Hepatocyte (in vitro differentiated cells): Measurements from ENCODE around the gene PTPN14. TPM values are rescaled to one million over a fixed set of nuclear protein-coding genes. Genes with fewer than 3 reads are reported as not detected.

Experiments used
- DNase-seq: peaks from one replicate; pipeline ENCODE4 v3.0.0-alpha.2; 2016; ENCODE audit warnings: low spot score
- H2AFZ ChIP-seq: fragments of 200-600 bp; sonication (generic); 2 replicates; pipeline ENCODE4 v1.6.0; 2016; ENCODE audit warnings: antibody characterized with exemption, mild to moderate bottlenecking
- H3K27ac ChIP-seq: fragments of 200-600 bp; sonication (generic); 2 replicates; pipeline ENCODE4 v1.5.1; 2016; ENCODE audit warnings: mild to moderate bottlenecking
- H3K27me3 ChIP-seq: fragments of 200-600 bp; sonication (generic); 2 replicates; pipeline ENCODE4 v1.6.1; 2016
- H3K36me3 ChIP-seq: fragments of 200-600 bp; sonication (generic); replicated peaks from 2 replicates; pipeline ENCODE4 v1.5.1; 2016; ENCODE audit warnings: low read depth; ENCODE audit not compliant: insufficient read depth
- H3K4me1 ChIP-seq: fragments of 200-600 bp; sonication (generic); 2 replicates; pipeline ENCODE4 v1.5.1; 2016; ENCODE audit warnings: mild to moderate bottlenecking, moderate library complexity; ENCODE audit not compliant: insufficient read depth
- H3K4me2 ChIP-seq: fragments of 200-600 bp; sonication (generic); 2 replicates; pipeline ENCODE4 v1.6.0; 2016
- H3K4me3 ChIP-seq: fragments of 200-600 bp; sonication (generic); 2 replicates; pipeline ENCODE4 v1.5.1; 2016; ENCODE audit warnings: mild to moderate bottlenecking
- H3K79me2 ChIP-seq: fragments of 200-600 bp; sonication (generic); 2 replicates; pipeline ENCODE4 v1.6.0; 2017; ENCODE audit warnings: mild to moderate bottlenecking
- H3K9me2 ChIP-seq: fragments of 200-600 bp; sonication (generic); replicated peaks from 2 replicates; pipeline ENCODE4 v1.6.0; 2017; ENCODE audit warnings: mild to moderate bottlenecking; ENCODE audit not compliant: insufficient read depth
- H3K9me3 ChIP-seq: fragments of 200-600 bp; sonication (generic); 2 replicates; pipeline ENCODE4 v1.5.1; 2016; ENCODE audit warnings: low read depth, mild to moderate bottlenecking
- H4K20me1 ChIP-seq: fragments of 200-600 bp; sonication (generic); 2 replicates; pipeline ENCODE4 v1.6.0; 2016; ENCODE audit warnings: mild to moderate bottlenecking; ENCODE audit not compliant: insufficient read depth, poor library complexity, severe bottlenecking
- CTCF ChIP-seq: fragments of 200-600 bp; sonication (generic); IDR thresholded peaks from 2 replicates; pipeline ENCODE4 v1.5.1; 2016; ENCODE audit warnings: antibody characterized with exemption, mild to moderate bottlenecking; ENCODE audit not compliant: poor library complexity
- EZH2 ChIP-seq: fragments of 200-600 bp; sonication (generic); IDR thresholded peaks from 2 replicates; pipeline ENCODE4 v1.6.1; 2016; ENCODE audit warnings: antibody characterized with exemption, mild to moderate bottlenecking, borderline replicate concordance
- EZH2phosphoT487 ChIP-seq: fragments of 200-600 bp; sonication (generic); IDR thresholded peaks from one replicate; pipeline ENCODE4 v1.6.1; 2018; ENCODE audit warnings: antibody characterized with exemption, mild to moderate bottlenecking, low read depth, moderate library complexity; ENCODE audit not compliant: unreplicated experiment, severe bottlenecking
- WGBS: methylation state at CpG from one replicate; pipeline ENCODE4 v1.1.6; 2016; ENCODE audit warnings: low lambda C conversion rate; ENCODE audit errors: missing lambda C conversion rate; 5-methylcytosine and 5-hydroxymethylcytosine counted together
- polyA plus RNA-seq: library from polyadenylated mRNA; unstranded; fragments of >200 nt; fragmentation: Nextera tagmentation; extraction: Ambion mirVana; gene quantifications from 2 replicates; pipeline ENCODE4 v1.2.1, GENCODE V29; 2016
- total RNA-seq: library from RNA; depleted of rRNA; stranded (reverse); fragments of >200 nt; gene quantifications from 2 replicates; pipeline ENCODE4 v1.2.3, GENCODE V29; 2014

PTPN14 gene
- total and polyA plus RNA-seq, 2 experiments from 2014 or later, result 9.5 to 21.7 TPM

GRCh38 chr1:214445199-214445598 lies 106.2 kb downstream of the PTPN14 start:
- H3K4me3 ChIP-seq, result no peak overlapping the region
- no peak for DNase-seq
- H3K9me2 ChIP-seq, result no peaks in the 10 kb centered on the region
- H3K36me3 ChIP-seq, result no peaks in the 10 kb centered on the region
- peaks cover 35% of the 10 kb centered on the region for H3K4me1 ChIP-seq
- no peak overlapping the region for H3K4me2 ChIP-seq
- WGBS, result 87% methylated on average over 3 of the region's 3 CpGs
- peaks cover 20% of the 10 kb centered on the region for H3K79me2 ChIP-seq
- TF ChIP-seq CTCF (no peak), EZH2 (no peak), EZH2phosphoT487 (no peak)
- H3K27me3 ChIP-seq, result no peaks in the 10 kb centered on the region
- H3K27ac ChIP-seq, result peak overlapping the region; percentile 65
- H2AFZ ChIP-seq, result no peak overlapping the region
- no peaks in the 10 kb centered on the region for H4K20me1 ChIP-seq
- H3K9me3 ChIP-seq, result no peaks in the 10 kb centered on the region

- H3K4me3 ChIP-seq, result no peak overlapping the region
- H3K27ac ChIP-seq, result peak overlapping the region; percentile 65
- DNase-seq, result no peak
- TF ChIP-seq EZH2 (no peak), CTCF (no peak), EZH2phosphoT487 (no peak)
- peaks cover 42% of the 10 kb centered on the region for H3K4me1 ChIP-seq
- no peaks in the 10 kb centered on the region for H3K9me2 ChIP-seq
- no peaks in the 10 kb centered on the region for H3K36me3 ChIP-seq
- no peak overlapping the region for H3K4me2 ChIP-seq
- peaks cover 20% of the 10 kb centered on the region for H3K79me2 ChIP-seq
- no peaks in the 10 kb centered on the region for H3K27me3 ChIP-seq
- H3K9me3 ChIP-seq, result no peaks in the 10 kb centered on the region
- H4K20me1 ChIP-seq, result no peaks in the 10 kb centered on the region
- 49% methylated on average over 3 of the region's 3 CpGs for WGBS
- H2AFZ ChIP-seq, result no peak overlapping the region
Measured at GRCh38 chr1:214444182-214444939, 107.0 kb downstream of the PTPN14 start.

DNA sequence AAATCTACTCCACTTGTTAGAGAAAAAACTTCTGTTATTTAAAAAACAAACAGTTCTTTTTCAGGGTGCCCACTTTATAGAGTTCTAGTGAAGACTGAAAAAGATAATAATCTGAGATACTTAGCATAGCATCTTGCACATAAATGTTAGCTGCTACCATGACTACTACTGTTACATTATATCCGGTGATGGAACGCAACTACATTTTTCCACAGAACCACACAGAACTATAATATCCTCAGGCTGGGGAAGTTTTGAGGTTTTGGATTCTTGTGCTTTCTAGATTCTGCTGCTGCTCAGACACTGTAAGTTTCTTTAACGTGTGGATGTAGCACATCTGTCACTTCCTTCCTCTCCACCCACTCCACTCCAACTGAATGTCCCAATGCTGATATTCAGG lies 110.3 kb downstream of the PTPN14 start:
- Histone ChIP-seq H3K4me3 (no peak overlapping the region), H3K4me2 (no peak overlapping the region), H2AFZ (no peak overlapping the region), H4K20me1 (no peaks in the 10 kb centered on the region), H3K4me1 (peaks cover 41% of the 10 kb centered on the region), H3K27me3 (no peaks in the 10 kb centered on the region), H3K9me3 (no peaks in the 10 kb centered on the region), H3K27ac (peak overlapping the region; percentile 87), H3K79me2 (peaks cover 16% of the 10 kb centered on the region), H3K9me2 (no peaks in the 10 kb centered on the region), H3K36me3 (no peaks in the 10 kb centered on the region)
- no peak for DNase-seq
- WGBS, result 75% methylated on average over 3 of the region's 3 CpGs
- TF ChIP-seq EZH2phosphoT487, result no peak
- no peak for TF ChIP-seq CTCF
- no peak for TF ChIP-seq EZH2
